ENCODE measurements around the gene DPEP1.

Gene DPEP1

GRCh38 chr16:89651584-89651983 is 38.1 kb downstream of the DPEP1 start:
- H3K4me3 ChIP-seq (ENCODE audit: low read depth, low read length): no peak overlapping the region
- TF ChIP-seq, protein P1, sequence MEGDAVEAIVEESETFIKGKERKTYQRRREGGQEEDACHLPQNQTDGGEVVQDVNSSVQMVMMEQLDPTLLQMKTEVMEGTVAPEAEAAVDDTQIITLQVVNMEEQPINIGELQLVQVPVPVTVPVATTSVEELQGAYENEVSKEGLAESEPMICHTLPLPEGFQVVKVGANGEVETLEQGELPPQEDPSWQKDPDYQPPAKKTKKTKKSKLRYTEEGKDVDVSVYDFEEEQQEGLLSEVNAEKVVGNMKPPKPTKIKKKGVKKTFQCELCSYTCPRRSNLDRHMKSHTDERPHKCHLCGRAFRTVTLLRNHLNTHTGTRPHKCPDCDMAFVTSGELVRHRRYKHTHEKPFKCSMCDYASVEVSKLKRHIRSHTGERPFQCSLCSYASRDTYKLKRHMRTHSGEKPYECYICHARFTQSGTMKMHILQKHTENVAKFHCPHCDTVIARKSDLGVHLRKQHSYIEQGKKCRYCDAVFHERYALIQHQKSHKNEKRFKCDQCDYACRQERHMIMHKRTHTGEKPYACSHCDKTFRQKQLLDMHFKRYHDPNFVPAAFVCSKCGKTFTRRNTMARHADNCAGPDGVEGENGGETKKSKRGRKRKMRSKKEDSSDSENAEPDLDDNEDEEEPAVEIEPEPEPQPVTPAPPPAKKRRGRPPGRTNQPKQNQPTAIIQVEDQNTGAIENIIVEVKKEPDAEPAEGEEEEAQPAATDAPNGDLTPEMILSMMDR (IDR thresholded peaks at IDR 0.05; ENCODE audit: low read depth, low read length): no peak

- TF ChIP-seq, protein P1 (IDR thresholded peaks at IDR 0.05; ENCODE audit: low read depth, low read length): no peak
- H3K4me3 ChIP-seq (ENCODE audit: low read depth, low read length): no peak overlapping the region
Observed at GRCh38 chr16:89653656-89654295, 40.3 kb downstream of the DPEP1 start.

GRCh38 chr16:89655062-89655643 is 41.7 kb downstream of the DPEP1 start:
- H3K4me3 ChIP-seq (ENCODE audit: low read depth, low read length): no peak overlapping the region
- TF ChIP-seq, protein P1 (IDR thresholded peaks at IDR 0.05; ENCODE audit: low read depth, low read length): no peak

DNA sequence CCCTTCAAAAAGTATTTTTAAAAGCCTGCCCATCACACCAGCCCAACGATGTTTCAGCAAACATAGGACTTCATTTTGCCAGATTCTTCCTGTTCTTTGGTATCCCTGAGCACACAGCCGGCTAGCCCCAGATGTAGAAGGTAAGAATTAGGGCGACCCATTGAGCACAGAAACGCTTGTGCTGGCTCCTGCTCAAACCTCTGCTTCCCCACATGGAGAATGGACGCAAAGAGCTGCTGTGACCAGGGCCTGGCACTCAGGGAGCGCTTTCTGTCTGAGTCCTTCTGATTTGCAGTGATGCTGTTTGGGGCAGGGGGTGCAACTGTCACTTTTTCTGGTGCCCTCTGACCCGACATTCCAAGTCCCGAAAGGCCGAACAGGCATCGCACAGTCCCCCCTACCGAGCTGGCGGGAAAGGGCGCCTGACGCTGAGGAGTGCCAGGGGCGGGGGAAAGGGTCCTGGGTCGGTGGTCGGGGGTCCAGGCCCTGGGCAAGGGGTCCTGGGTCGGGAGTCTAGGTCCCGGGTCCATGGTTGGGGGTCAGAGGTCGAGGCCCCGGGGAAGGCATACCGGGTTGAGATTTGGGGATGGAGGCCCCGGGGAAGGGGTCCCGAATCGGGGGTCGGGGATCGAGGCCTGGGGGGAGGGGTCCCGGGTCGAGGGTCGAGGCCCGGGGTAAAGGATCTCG is 43.1 kb downstream of the DPEP1 start:
- TF ChIP-seq, protein P1 (IDR thresholded peaks at IDR 0.05; ENCODE audit: low read depth, low read length): no peak
- H3K4me3 ChIP-seq (ENCODE audit: low read depth, low read length): peak overlapping the region; percentile 94

DNA sequence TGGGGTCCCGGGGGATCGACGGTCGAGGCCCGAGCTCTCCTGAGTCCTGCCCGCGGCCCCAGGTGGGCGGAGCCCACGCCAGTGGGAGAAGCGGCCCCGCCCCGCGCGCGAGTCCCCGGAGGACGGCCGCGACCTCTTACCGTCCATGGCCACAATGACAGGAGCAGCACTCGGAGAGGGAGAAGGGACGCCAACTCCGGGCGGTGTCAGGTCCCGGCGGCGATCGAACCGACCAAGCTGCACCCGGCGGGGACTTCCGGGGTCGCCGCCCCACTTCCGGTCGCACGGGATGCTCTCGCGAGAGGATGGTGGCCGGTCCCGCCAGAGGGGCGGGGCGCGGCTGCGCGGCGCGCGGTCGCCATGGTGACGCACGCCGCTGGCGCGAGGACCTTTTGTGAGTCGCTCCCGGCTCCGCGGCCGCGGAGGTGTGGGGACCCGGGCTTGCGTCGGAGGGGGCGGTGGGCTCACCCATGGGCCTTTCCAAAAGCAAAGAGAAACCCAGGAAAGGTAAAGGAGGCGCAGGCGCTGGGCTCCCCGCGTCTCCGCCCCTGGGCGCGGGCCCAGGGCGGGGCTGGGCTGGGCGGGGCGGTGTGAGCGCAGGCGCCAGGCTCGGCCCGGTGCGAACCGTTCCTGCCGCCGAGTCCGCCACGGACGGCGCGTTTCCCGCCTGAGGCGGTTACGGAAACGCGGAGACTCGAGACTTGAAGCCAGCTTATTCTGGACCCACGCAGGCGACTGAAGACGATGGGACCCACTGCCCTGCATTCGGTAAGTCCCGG is 44.2 kb downstream of the DPEP1 start, which contains the start of the genes CHMP1A and SPATA33:
TSS of gene CHMP1A (minus strand) at position 267 of the 779 bp plus-strand sequence. CDS start at position 147, 120 bp downstream.
TSS of gene SPATA33 (plus strand) at position 395 of the 779 bp plus-strand sequence. CDS start at position 471, 76 bp downstream.
- peak within 1 kb of the TSS; percentile 94 for H3K4me3 ChIP-seq (ENCODE audit: low read depth, low read length)
- TF ChIP-seq, protein P1 (IDR thresholded peaks at IDR 0.05; ENCODE audit: low read depth, low read length): no peak

- TF ChIP-seq, protein P1 (IDR thresholded peaks at IDR 0.05; ENCODE audit: low read depth, low read length): no peak
Observed at GRCh38 chr16:89658221-89658879, 44.9 kb downstream of the DPEP1 start.

More at GRCh38 chr16:89658221-89658879, 44.9 kb downstream of the DPEP1 start:
- H3K4me3 ChIP-seq (ENCODE audit: low read depth, low read length): peak overlapping the region; percentile 94

Measured in WI38 (cell line).